ENCODE data around the gene MCCC1. TPM values are rescaled to one million over a fixed set of nuclear protein-coding genes. Genes with fewer than 3 reads are reported as not detected.

MCCC1 gene
- total and polyA plus RNA-seq, 2 of the 13 experiments (the other 11 are each of a cell fraction or from before 2014, with no cell fraction given), result 11.7 to 30.1 TPM

GRCh38 chr3:183132409-183132808 is 33.1 kb upstream of the MCCC1 start (continued):
- TF ChIP-seq ZNF512 (CRISPR knock-in tag; IDR thresholded peaks at IDR 0.05) (no peak), ZBTB26 (CRISPR knock-in tag; IDR thresholded peaks at IDR 0.05; ENCODE audit: borderline replicate concordance) (no peak), EEA1 (CRISPR knock-in tag; IDR thresholded peaks at IDR 0.05; ENCODE audit: borderline replicate concordance) (no peak), FIP1L1 (IDR thresholded peaks at IDR 0.05; ENCODE audit: borderline replicate concordance, insufficient read depth, low read depth, low read length) (no peak), GMEB2 (CRISPR knock-in tag; IDR thresholded peaks at IDR 0.05; ENCODE audit: low read depth) (no peak), BATF2 (CRISPR knock-in tag; IDR thresholded peaks at IDR 0.05) (no peak)

GRCh38 chr3:183131735-183132134 is 32.4 kb upstream of the MCCC1 start:
- Histone ChIP-seq H3K27me3 (ENCODE audit: control insufficient read depth in 1 of 2, insufficient read depth in 2 of 2, low read length in 2 of 2) (peaks cover 0 to 20% of the 10 kb centered on the region in 2 experiments; a peak in 1 of 5 replicates), H3K79me2 (ENCODE audit: insufficient read depth, low read length) (no peaks in the 10 kb centered on the region), H4K20me1 (ENCODE audit: insufficient read depth, low read length) (no peaks in the 10 kb centered on the region), H3K9me3 (ENCODE audit: low read length) (peaks cover 16% of the 10 kb centered on the region), H2AFZ (ENCODE audit: low read length) (no peak overlapping the region), H3K27ac (ENCODE audit: extremely low read length, insufficient read depth, low read length) (no peak overlapping the region), H3K9ac (ENCODE audit: insufficient read depth, low read depth, low read length) (no peak overlapping the region), H3K36me3 (replicated peaks in 1 of 2; ENCODE audit: control insufficient read depth in 1 of 2, insufficient read depth in 2 of 2, low read length in 2 of 2) (no peaks in the 10 kb centered on the region), H3K4me1 (ENCODE audit: insufficient read depth, low read length) (no peaks in the 10 kb centered on the region), H3K4me3 (replicated peaks in 1 of 3; ENCODE audit: insufficient read depth in 1 of 3, low read depth in 2 of 3, low read length in 3 of 3) (no peak overlapping the region), H3K4me2 (ENCODE audit: low read depth, low read length) (no peak overlapping the region)
- in situ Hi-C loops (cut with HindIII; ENCODE audit: extremely low pct_ligation_motif_present, low pct_unique_long_range_greater_than_20kb), result no loop called here
- DNase-seq (ENCODE audit: low spot score), result no peak
- POLR2A ChIA-PET, result no interaction called here
- CTCF ChIA-PET (ENCODE audit: low intra/inter-chr PET ratio, low total read pairs), result no interaction called here
- 19% methylated on average over 4 of the region's 4 CpGs for WGBS (ENCODE audit: low lambda C conversion rate)
- intact Hi-C loops (cut with micrococcal nuclease; ENCODE audit: unreplicated experiment), result no loop called here
- no TSS peak for BruUV-seq (replicated peaks)
- no peak for ATAC-seq
- FAIRE-seq, result no peak
- no peak for TF ChIP-seq ZBTB49 (CRISPR knock-in tag; IDR thresholded peaks at IDR 0.05; ENCODE audit: borderline replicate concordance)
- TF ChIP-seq ZNF776 (CRISPR knock-in tag; IDR thresholded peaks at IDR 0.05), result no peak
- no peak for TF ChIP-seq ZNF546 (CRISPR knock-in tag; conservative IDR thresholded peaks at IDR 0.05)
- TF ChIP-seq THRA (CRISPR knock-in tag; IDR thresholded peaks at IDR 0.05; ENCODE audit: borderline replicate concordance), result no peak
- no peak for TF ChIP-seq PHF20 (CRISPR knock-in tag; IDR thresholded peaks at IDR 0.05)
- TF ChIP-seq PHF5A (CRISPR knock-in tag; IDR thresholded peaks at IDR 0.05; ENCODE audit: low read depth, unreplicated experiment), result no peak
- no peak for TF ChIP-seq CREM (IDR thresholded peaks at IDR 0.05)
- TF ChIP-seq CREM (CRISPR knock-in tag; IDR thresholded peaks at IDR 0.05), result no peak

Data from HepG2 (cell line).